Measurements from ENCODE around the gene RPN2.

The RPN2 gene

DNA sequence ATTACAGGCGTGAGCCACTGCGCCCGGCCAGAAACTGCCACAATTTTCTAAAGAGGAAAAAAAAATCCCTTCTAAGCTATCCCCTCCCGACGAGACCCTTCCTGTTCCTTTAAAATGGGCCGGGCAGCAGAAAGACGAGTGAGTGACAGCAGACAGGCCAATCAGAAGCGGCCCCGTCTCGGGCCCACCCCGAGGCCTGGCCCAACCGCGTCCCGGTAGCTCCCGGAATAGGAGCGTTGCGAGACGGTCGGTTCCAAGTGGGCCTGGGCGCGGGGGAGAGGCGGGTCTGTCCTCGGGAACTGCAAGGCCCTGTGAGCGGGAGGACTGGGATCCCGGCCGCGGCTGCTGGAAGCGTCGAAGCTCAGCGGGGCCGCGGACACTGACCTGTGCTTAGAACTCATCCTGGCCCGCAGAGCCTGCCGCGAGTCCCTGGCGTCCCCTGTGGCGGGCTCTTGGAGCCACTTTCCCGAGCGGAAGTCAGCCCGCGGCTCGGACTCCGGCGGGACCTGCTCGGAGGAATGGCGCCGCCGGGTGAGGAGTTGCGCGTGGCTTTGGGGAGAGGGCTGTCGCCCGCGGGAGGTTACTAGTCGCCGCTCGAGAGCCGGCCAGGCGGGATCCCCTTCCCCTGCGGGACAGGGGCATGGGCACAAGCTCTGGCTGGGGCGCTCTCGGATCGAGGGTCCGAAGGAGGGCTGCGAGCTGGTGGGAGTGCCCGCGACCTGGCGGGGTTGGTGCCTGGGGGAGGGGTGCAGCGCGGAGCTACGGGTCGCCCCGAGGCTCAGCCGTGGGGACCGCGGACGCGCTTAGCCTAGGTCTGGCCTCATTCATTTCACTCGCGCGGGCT lies at the start of gene RPN2, which contains the start of gene MROH8:
Gene RPN2 (plus strand): TSS at position 492 of the 844 bp plus-strand sequence. CDS start 27 bp downstream, at position 519.
Gene MROH8 (minus strand): TSS at position 710 of the 844 bp plus-strand sequence.
- TF ChIP-seq, protein P1, sequence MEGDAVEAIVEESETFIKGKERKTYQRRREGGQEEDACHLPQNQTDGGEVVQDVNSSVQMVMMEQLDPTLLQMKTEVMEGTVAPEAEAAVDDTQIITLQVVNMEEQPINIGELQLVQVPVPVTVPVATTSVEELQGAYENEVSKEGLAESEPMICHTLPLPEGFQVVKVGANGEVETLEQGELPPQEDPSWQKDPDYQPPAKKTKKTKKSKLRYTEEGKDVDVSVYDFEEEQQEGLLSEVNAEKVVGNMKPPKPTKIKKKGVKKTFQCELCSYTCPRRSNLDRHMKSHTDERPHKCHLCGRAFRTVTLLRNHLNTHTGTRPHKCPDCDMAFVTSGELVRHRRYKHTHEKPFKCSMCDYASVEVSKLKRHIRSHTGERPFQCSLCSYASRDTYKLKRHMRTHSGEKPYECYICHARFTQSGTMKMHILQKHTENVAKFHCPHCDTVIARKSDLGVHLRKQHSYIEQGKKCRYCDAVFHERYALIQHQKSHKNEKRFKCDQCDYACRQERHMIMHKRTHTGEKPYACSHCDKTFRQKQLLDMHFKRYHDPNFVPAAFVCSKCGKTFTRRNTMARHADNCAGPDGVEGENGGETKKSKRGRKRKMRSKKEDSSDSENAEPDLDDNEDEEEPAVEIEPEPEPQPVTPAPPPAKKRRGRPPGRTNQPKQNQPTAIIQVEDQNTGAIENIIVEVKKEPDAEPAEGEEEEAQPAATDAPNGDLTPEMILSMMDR (IDR thresholded peaks at IDR 0.05), result no peak

DNA sequence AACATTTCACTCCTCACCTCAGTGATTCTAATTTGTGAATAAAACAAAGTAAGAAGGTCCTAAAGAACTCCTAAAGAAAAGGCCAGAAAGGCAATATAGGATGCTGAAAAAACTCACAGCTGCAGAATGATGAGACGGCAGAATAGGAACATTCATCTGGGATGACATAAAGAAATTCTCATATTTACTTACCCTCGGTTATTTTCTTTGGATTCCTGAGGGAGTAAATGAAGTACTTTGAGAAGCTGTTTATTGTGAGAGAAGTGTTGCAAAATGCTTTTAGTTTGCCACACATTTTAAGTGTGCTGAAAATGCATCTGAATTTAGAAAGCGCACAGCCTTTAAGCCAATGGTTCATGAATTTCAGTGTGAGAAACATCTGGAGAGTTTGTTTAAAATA lies 47.6 kb upstream of the RPN2 start:
- TF ChIP-seq, protein P1 (IDR thresholded peaks at IDR 0.05), result no peak

DNA sequence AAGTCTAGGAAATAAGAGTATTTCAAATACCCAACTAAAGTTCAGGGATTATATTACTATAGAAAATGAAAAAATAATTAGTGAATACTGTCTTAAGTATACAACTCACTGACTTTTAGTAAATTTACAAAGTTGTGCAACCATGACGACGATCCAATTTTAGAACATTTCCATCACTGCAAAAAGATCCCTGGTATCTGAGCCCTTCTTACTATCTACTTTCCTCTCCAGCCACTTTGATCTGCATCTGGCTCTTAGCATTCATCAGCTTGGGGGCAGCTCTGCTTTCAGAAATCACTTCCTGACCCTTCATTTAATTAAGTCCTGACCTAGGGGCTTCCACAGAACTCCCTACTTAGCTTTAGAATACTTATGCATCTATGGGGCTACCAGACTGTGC lies 45.2 kb upstream of the RPN2 start:
- TF ChIP-seq, protein P1 (IDR thresholded peaks at IDR 0.05), result no peak

DNA sequence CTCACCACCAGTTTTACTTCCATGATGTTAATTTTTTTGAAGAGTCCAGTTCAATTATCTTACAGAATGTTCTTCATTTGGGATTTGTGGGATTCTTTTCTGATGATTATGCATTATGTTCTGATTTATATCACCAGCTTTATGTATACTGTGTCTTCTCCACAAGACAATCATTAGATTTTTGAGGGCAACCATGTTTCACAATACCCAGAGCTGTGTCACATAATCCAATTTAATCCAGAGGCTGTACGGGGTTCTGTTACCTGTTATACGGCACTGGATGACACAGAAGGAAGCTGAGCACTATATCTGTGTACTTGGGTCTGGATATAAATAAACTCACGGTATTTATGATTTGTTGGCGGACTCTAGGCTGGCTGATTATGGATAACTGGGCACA lies 41.6 kb upstream of the RPN2 start:
- TF ChIP-seq, protein P1 (IDR thresholded peaks at IDR 0.05), result no peak

DNA sequence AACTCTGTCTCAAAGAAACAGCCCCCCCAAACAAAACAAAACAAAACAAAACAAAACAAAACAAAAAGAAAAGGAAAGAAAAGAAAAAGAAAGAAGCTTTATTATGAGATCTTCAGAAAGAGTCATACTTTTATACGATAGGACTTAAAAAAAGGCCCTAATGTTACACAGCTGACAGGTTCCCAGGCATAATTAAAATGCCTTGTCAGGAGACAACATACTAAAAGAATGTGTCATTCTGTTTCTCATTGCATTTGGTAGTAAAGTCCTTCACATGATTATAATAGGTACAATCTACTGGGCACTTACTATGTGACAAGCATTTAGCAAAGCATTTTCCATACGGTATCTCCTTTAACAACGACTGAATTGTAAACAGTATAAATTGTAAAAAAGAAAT lies 36.4 kb upstream of the RPN2 start:
- TF ChIP-seq, protein P1 (IDR thresholded peaks at IDR 0.05), result no peak

DNA sequence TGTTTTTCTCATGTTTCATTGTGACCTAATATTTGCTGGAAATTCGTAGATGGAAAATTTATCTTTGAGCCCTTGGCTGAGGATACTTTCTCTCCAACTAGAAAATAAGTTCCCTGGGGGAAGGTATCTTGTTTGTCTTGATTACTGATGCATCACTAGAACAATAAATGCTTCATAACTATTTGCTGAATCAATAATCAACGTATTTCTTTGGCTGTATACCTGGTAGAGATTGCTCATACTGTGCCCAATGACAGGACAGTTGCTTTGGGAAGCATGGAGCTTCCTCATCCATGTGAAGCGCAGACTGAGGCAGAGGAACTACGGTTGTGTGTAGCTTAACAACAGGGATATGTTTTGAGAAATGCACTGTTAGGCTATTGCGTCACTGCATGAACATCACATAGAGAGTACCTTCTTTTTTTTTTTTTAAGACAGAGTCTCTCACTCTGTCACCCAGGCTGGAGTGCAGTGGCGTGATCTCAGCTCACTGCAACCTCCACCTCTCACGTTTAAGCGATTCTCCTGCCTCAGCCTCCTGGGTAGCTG lies 34.2 kb upstream of the RPN2 start:
- TF ChIP-seq, protein P1 (IDR thresholded peaks at IDR 0.05), result no peak

DNA sequence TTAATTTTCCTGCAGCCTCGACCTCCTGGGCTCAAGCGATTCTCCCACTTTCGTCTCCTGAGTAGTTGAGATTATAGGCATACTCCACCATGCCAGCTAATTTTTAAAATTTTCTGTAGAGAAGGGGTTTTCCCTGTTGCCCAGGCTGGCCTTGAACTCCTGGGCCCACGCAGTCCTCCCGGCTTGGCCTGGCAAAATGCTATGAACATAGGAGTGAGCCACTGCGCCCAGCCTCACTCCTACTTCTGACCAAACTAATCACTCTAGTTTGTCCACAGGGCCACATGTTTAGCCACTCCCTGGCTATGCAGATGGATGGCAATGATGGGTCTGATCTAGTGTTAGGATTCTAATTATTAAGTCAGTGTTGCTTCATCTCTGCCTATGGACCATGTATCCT lies 31.9 kb upstream of the RPN2 start:
- TF ChIP-seq, protein P1 (IDR thresholded peaks at IDR 0.05), result no peak
